Activated CD8-positive, alpha-beta memory T cell treated with anti-CD3 and anti-CD28 coated beads, Interleukin-2, amount 50 U/mL, for 4 hours (primary cell): ENCODE results near the gene AXIN2.

ENCODE experiments used
- DNase-seq: peaks from one replicate; pipeline ENCODE4 v3.0.0-alpha.2; 2020

Gene AXIN2

GRCh38 chr17:65561452-65562205 is at the start of gene AXIN2:
AXIN2 (minus strand) TSS chr17:65561648; CDS start chr17:65558620, 3,028 bp downstream.
- peak; percentile 86 for DNase-seq

- DNase-seq, result no peak
Measured at GRCh38 chr17:65609749-65610148, 48.3 kb upstream of the AXIN2 start.

- DNase-seq, result no peak
Measured at GRCh38 chr17:65609286-65609685, 47.8 kb upstream of the AXIN2 start.

GRCh38 chr17:65604070-65604469 is 42.6 kb upstream of the AXIN2 start:
- no peak for DNase-seq

- no peak for DNase-seq
Measured at GRCh38 chr17:65601881-65602280, 40.4 kb upstream of the AXIN2 start.

GRCh38 chr17:65601145-65601544 is 39.7 kb upstream of the AXIN2 start:
- DNase-seq, result no peak

GRCh38 chr17:65600518-65600917 is 39.1 kb upstream of the AXIN2 start:
- DNase-seq, result no peak

- DNase-seq, result no peak
Measured at GRCh38 chr17:65599650-65600049, 38.2 kb upstream of the AXIN2 start.

GRCh38 chr17:65598746-65599145 is 37.3 kb upstream of the AXIN2 start:
- DNase-seq, result no peak

- DNase-seq, result no peak
Measured at GRCh38 chr17:65595071-65595656, 33.7 kb upstream of the AXIN2 start.

- no peak for DNase-seq
Measured at GRCh38 chr17:65593855-65594845, 32.7 kb upstream of the AXIN2 start.

- DNase-seq, result peak; percentile 21
Measured at GRCh38 chr17:65593092-65593854, 31.8 kb upstream of the AXIN2 start.

GRCh38 chr17:65592125-65592965 is 30.9 kb upstream of the AXIN2 start:
- DNase-seq, result no peak

GRCh38 chr17:65589321-65589720 is 27.9 kb upstream of the AXIN2 start:
- no peak for DNase-seq

- no peak for DNase-seq
Measured at GRCh38 chr17:65588181-65588808, 26.8 kb upstream of the AXIN2 start.

GRCh38 chr17:65587534-65588180 is 26.2 kb upstream of the AXIN2 start:
- no peak for DNase-seq

- DNase-seq, result no peak
Measured at GRCh38 chr17:65586899-65587298, 25.5 kb upstream of the AXIN2 start.

- no peak for DNase-seq
Measured at GRCh38 chr17:65584604-65585521, 23.4 kb upstream of the AXIN2 start.

GRCh38 chr17:65583921-65584603 is 22.6 kb upstream of the AXIN2 start:
- DNase-seq, result no peak
